K562 (cell line): ENCODE measurements around the gene FPGS. TPM values are rescaled to one million over a fixed set of nuclear protein-coding genes. Genes with fewer than 3 reads are reported as not detected.
A peak's percentile ranks its signal among the peaks of the same experiment; 100 is the strongest.

Source experiments
- EP300 ChIP-seq: IDR thresholded peaks from 2 replicates; pipeline ENCODE4 v1.6.1; 2012; ENCODE audit warnings: low read length, improper control_type of control experiment
- FOXK1 ChIP-seq: sonication (generic); formaldehyde crosslinking; IDR thresholded peaks from 2 replicates; pipeline ENCODE4 v1.8.0; 2022; ENCODE audit warnings: missing genetic modification reagents, mild to moderate bottlenecking, borderline replicate concordance
- FOXK2 ChIP-seq, 2 experiments: fragments of 450-650 bp; IDR thresholded peaks in 1 of 2; conservative IDR thresholded peaks in 1 of 2; 2 replicates each; pipeline ENCODE4 v1.6.1; 2016; ENCODE audit warnings: low read depth in 2 of 2, mild to moderate bottlenecking in 1 of 2
- IRF2 ChIP-seq: sonication (generic); formaldehyde crosslinking; IDR thresholded peaks from 2 replicates; pipeline ENCODE4 v1.8.1; 2022; ENCODE audit warnings: mild to moderate bottlenecking, missing genetic modification reagents
- MCM2 ChIP-seq: fragments of 450-650 bp; IDR thresholded peaks from 2 replicates; pipeline ENCODE4 v1.6.1; 2017; ENCODE audit warnings: low read depth, mild to moderate bottlenecking
- MEF2D ChIP-seq: conservative IDR thresholded peaks from 2 replicates; pipeline ENCODE4 v1.6.1; 2016; ENCODE audit warnings: low read depth, missing genetic modification characterization, missing compliant biosample characterization
- MTA3 ChIP-seq: fragments of 450-650 bp; formaldehyde crosslinking; IDR thresholded peaks from 2 replicates; pipeline ENCODE4 v1.6.1; 2017; ENCODE audit warnings: mild to moderate bottlenecking, borderline replicate concordance
- NCOR1 ChIP-seq: fragments of 450-650 bp; IDR thresholded peaks from 2 replicates; pipeline ENCODE4 v1.6.1; 2016; ENCODE audit warnings: mild to moderate bottlenecking, moderate library complexity
- POLR2AphosphoS2 ChIP-seq: IDR thresholded peaks from 2 replicates; pipeline ENCODE4 v1.6.1; 2012; ENCODE audit warnings: low read length, improper control_type of control experiment
- RFX1 ChIP-seq: fragments of 450-650 bp; IDR thresholded peaks from 2 replicates; pipeline ENCODE4 v1.6.1; 2016; ENCODE audit warnings: mild to moderate bottlenecking, moderate library complexity
- SMAD2 ChIP-seq: fragments of 150-350 bp; IDR thresholded peaks from 2 replicates; pipeline ENCODE4 v1.6.1; 2014; ENCODE audit warnings: low read depth, mild to moderate bottlenecking, low read length
- SP1 ChIP-seq: sonication (generic); formaldehyde crosslinking; IDR thresholded peaks from 2 replicates; pipeline ENCODE4 v1.8.1; 2022; ENCODE audit warnings: mild to moderate bottlenecking, missing genetic modification reagents
- SP2 ChIP-seq: IDR thresholded peaks from 2 replicates; pipeline ENCODE4 v1.6.1; 2011; ENCODE audit warnings: mild to moderate bottlenecking, low read depth, low read length, moderate library complexity; ENCODE audit not compliant: poor library complexity, severe bottlenecking; ENCODE audit errors: extremely low read depth
- TAL1 ChIP-seq: fragments of 450-650 bp; IDR thresholded peaks from 2 replicates; pipeline ENCODE4 v1.6.1; 2016; ENCODE audit warnings: mild to moderate bottlenecking
- U2AF1 ChIP-seq: fragments of 200-400 bp; formaldehyde crosslinking; optimal IDR thresholded peaks from 2 replicates; pipeline ENCODE3; 2017; ENCODE audit warnings: mild to moderate bottlenecking, low read depth, low read length, moderate library complexity
- VEZF1 ChIP-seq: fragments of 200-800 bp; sonication (Bioruptor generic); IDR thresholded peaks from 2 replicates; pipeline ENCODE4 v1.6.1; 2017; ENCODE audit warnings: missing genetic modification characterization, missing compliant biosample characterization
- ZKSCAN1 ChIP-seq: fragments of 150-350 bp; IDR thresholded peaks from 2 replicates; pipeline ENCODE4 v1.6.1; 2016; ENCODE audit warnings: low read depth, low read length
- ZNF263 ChIP-seq: sonication (generic); formaldehyde crosslinking; IDR thresholded peaks from 2 replicates; pipeline ENCODE4 v1.8.0; 2022; ENCODE audit warnings: mild to moderate bottlenecking, missing genetic modification reagents, borderline replicate concordance
- polyA plus RNA-seq, 8 experiments: library from polyadenylated mRNA; depleted of rRNA in 4 of 8; stranded (reverse) in 5 of 8; unstranded in 3 of 8; fragments of >200 nt; fragmentation: Nextera tagmentation in 2 of 8; fragmentation: Illumina TruSeq in 1 of 8; extraction: Ambion mirVana in 2 of 8; extraction: Trizol in 1 of 8; gene quantifications; 2 replicates each; pipeline versions ENCODE4 v1.2.1 to v1.2.3, GENCODE V29; 2011 to 2014; ENCODE audit warnings: inconsistent platforms in 1 of 8, missing spikeins in 1 of 8
- total RNA-seq, 7 experiments: library from RNA; depleted of rRNA in 6 of 7; stranded (reverse); fragments of >200 nt in 6 of 7; fragmentation: Illumina TruSeq in 2 of 7; extraction: Trizol in 2 of 7; gene quantifications; 2 replicates each; pipeline versions ENCODE4 v1.2.1 to v1.2.3, GENCODE V29; 2011 to 2021; ENCODE audit warnings: low replicate concordance in 1 of 7
- TF ChIP-seq, protein P1 (sequence below): fragments of 450-650 bp; conservative IDR thresholded peaks from 2 replicates; pipeline ENCODE4 v1.6.1; 2016; ENCODE audit warnings: missing genetic modification characterization, low read depth, mild to moderate bottlenecking, control low read depth, missing compliant biosample characterization
- TF ChIP-seq, protein P2 (sequence below), 2 experiments: IDR thresholded peaks in 1 of 2; conservative IDR thresholded peaks in 1 of 2; 2 replicates each; pipeline ENCODE4 v1.6.1; 2016; ENCODE audit warnings: low read depth in 2 of 2, mild to moderate bottlenecking in 1 of 2, missing compliant biosample characterization in 1 of 2, missing genetic modification characterization in 1 of 2, moderate library complexity in 1 of 2
- TF ChIP-seq, protein P3 (sequence below): fragments of 250-450 bp; sonication (Bioruptor Pico); IDR thresholded peaks from 2 replicates; pipeline ENCODE4 v1.4.0; 2020; ENCODE audit warnings: borderline replicate concordance

Gene FPGS
- total and polyA plus RNA-seq, 9 of the 15 experiments (the other 6 are each of a cell fraction or from before 2014, with no cell fraction given) = 0.84 to 86.4 (median 59.2) TPM

DNA sequence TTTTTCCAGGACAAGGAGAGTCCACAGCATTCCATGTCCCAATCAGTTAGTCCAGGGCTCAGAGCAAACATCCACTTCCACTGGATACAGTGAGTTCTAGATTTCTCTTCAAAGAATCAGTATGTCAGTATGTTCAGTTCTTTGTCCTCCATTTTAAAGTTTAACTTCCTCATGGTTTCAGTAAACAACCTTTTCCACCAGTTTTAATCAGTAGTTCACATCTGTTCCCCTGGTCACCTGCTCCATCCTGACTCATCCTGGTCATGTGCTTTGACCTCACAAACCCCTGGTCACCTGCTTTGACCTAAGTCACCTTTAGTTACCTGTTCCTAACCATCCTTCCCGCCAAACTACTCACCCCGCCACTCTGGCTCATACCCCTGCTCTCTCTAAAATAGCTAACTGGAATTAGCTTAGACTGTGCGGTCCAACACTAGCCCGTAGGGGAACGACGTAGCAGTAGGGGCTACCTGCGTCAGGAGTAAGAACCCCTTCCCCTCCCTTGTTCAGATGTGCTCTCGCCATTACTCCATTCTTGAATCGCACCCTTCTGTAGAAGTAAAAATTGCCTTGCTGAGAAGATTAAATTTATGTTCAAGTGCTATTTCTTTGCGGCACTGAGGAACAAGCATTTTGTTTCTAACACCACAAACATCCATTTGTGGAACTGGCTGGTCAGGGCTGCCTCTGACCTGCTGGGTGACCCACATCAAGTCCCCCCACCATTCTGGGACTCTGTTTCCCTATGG lies 46.2 kb downstream of the FPGS start (continued):
- TF ChIP-seq MCM2 = no peak
- peak; percentile 44; the same call in 1 of the 2 replicates for TF ChIP-seq EP300
- TF ChIP-seq, protein P1, sequence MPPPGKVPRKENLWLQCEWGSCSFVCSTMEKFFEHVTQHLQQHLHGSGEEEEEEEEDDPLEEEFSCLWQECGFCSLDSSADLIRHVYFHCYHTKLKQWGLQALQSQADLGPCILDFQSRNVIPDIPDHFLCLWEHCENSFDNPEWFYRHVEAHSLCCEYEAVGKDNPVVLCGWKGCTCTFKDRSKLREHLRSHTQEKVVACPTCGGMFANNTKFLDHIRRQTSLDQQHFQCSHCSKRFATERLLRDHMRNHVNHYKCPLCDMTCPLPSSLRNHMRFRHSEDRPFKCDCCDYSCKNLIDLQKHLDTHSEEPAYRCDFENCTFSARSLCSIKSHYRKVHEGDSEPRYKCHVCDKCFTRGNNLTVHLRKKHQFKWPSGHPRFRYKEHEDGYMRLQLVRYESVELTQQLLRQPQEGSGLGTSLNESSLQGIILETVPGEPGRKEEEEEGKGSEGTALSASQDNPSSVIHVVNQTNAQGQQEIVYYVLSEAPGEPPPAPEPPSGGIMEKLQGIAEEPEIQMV (tag) = no peak
- TF ChIP-seq POLR2AphosphoS2 = no peak
- TF ChIP-seq NCOR1 = no peak
- TF ChIP-seq TAL1 = peak; percentile 44; the same call in 1 of the 2 replicates
- 0 out of 2 replicates have a peak, but pooled peaks have one; percentile 46 for TF ChIP-seq MTA3
- peak in 1 of 2 experiments; percentile 58; a peak in 1 of 4 replicates for TF ChIP-seq FOXK2 (conservative IDR thresholded peaks at IDR 0.05 in 1 of 2, IDR thresholded peaks at IDR 0.05 in 1 of 2; ENCODE audit: low read depth in 2 of 2)
- TF ChIP-seq RFX1 = no peak
- peak; percentile 49; the same call in 1 of the 2 replicates for TF ChIP-seq MEF2D
- TF ChIP-seq SMAD2 = no peak
- TF ChIP-seq SP1 = peak; percentile 36; the same call in 1 of the 2 replicates
- no peak for TF ChIP-seq ZKSCAN1
- TF ChIP-seq IRF2 (CRISPR knock-in tag) = no peak
- TF ChIP-seq SP2 = no peak
- TF ChIP-seq, protein P2, sequence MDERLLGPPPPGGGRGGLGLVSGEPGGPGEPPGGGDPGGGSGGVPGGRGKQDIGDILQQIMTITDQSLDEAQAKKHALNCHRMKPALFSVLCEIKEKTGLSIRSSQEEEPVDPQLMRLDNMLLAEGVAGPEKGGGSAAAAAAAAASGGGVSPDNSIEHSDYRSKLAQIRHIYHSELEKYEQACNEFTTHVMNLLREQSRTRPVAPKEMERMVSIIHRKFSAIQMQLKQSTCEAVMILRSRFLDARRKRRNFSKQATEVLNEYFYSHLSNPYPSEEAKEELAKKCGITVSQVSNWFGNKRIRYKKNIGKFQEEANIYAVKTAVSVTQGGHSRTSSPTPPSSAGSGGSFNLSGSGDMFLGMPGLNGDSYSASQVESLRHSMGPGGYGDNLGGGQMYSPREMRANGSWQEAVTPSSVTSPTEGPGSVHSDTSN (CRISPR knock-in tag; IDR thresholded peaks at IDR 0.05; ENCODE audit: low read depth) = no peak
- TF ChIP-seq, protein P2 (tag; conservative IDR thresholded peaks at IDR 0.05; ENCODE audit: low read depth) = no peak
- TF ChIP-seq U2AF1 = no peak
- no peak for TF ChIP-seq VEZF1 (CRISPR knock-in tag)
- TF ChIP-seq FOXK1 (CRISPR knock-in tag) = no peak
- TF ChIP-seq, protein P3, sequence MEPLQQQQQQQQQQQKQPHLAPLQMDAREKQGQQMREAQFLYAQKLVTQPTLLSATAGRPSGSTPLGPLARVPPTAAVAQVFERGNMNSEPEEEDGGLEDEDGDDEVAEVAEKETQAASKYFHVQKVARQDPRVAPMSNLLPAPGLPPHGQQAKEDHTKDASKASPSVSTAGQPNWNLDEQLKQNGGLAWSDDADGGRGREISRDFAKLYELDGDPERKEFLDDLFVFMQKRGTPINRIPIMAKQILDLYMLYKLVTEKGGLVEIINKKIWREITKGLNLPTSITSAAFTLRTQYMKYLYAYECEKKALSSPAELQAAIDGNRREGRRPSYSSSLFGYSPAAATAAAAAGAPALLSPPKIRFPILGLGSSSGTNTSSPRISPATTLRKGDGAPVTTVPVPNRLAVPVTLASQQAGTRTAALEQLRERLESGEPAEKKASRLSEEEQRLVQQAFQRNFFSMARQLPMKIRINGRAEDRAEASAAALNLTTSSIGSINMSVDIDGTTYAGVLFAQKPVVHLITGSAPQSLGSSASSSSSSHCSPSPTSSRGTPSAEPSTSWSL (CRISPR knock-in tag) = no peak
- no peak for TF ChIP-seq ZNF263
